Measurements from ENCODE around the gene PYCARD.
"Not testable (repeated sequence)": the region's sequence is repeated elsewhere in the genome, so short reads cannot be mapped to it uniquely, and the experiment has no call there.

Gene PYCARD

DNA sequence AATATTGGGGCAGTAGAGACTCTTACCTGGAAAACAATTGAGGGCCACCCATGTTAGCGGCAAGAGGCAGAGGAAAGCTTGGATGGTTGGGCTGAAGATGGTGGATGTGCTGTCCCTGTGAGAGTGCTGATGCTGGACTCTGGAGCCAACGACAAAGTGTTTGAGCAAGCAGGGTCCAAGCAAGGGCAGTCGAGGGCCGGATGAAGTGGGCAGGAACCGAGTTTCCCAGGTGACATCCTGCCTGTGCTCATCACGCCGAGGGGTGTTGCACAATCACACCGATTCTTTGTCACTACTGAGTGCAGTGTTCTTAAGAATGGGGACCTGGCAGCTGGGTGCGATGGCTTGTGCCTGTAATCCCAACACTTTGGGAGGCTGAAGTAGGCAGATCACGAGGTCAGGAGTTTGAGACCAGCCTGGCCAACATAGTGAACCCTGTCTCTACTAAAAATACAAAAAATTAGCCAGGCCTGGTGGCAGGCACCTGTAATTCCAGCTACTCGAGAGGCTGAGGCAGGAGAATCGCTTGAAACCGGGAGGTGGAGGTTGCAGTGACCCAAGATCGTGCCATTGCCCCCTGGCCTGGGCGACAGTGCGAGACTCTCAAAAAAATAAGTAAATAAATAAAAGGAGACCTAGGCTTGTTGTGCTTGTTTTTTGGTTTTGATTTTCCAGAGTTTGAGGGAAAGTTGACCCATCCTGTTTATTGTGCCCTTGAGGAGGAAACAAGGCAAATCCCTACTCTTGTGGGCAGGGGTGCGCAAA lies 6.1 kb downstream of the PYCARD start:
- Histone ChIP-seq H3K4me3 (no peak overlapping the region), H4K20me1 (peaks cover 89 to 100% (median 100%) of the 10 kb centered on the region in 11 experiments), H3K4me2 (peak overlapping the region in 5 of 11 experiments; percentile 4 to 28 (median 12); a peak in 2 of 22 replicates), H3K36me3 (peaks cover 74 to 95% (median 83%) of the 10 kb centered on the region in 11 experiments), H3K4me1 (peaks cover 33 to 83% (median 54%) of the 10 kb centered on the region in 10 experiments), H3K9ac (peak overlapping the region in 3 of 11 experiments; percentile 23 to 37 (median 29); a peak in 3 of 22 replicates), H3K9me3 (replicated peaks in 1 of 11) (no peaks in the 10 kb centered on the region), H3K27ac (no peak overlapping the region), H3K27me3 (no peaks in the 10 kb centered on the region)
- peak in 7 of 11 experiments; percentile 22 to 80 (median 47); a peak in 8 of 22 replicates for TF ChIP-seq Cebpa-rat (IDR thresholded peaks at IDR 0.05)

DNA sequence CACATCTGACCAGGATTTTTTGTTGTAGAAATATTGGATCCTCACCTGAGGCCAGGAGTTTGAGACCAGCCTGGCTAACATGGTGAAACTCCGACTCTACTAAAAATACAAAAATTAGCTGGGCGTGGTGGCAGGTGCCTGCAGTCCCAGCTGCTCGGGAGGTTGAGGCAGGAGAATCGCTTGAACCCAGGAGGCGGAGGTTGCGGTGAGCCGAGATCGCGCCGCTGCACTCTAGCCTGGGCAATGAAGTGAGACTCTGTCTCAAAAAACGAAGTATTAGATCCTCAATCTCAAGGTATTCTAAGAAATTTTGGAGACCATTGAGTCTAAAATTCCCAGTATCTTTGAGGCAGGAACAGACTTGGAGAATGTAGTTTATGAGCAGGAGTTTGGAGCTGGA lies 6.7 kb downstream of the PYCARD start:
- not testable (repeated sequence) for H3K27ac ChIP-seq; H3K4me3 ChIP-seq; H3K27me3 ChIP-seq; H3K9me3 ChIP-seq (replicated peaks in 1 of 11)
- Histone ChIP-seq H3K4me1 (peaks cover 27 to 83% (median 47%) of the 10 kb centered on the region in 10 experiments), H3K9ac (peak overlapping the region in 1 of 11 experiments; percentile 23; a peak in 1 of 22 replicates), H3K4me2 (0 out of 22 replicates have a peak overlapping the region, but pooled peaks of 3 of the 11 experiments have one; percentile 4 to 21 (median 6)), H3K36me3 (peaks cover 80 to 97% (median 90%) of the 10 kb centered on the region in 11 experiments), H4K20me1 (peaks cover 96 to 100% (median 100%) of the 10 kb centered on the region in 11 experiments)

DNA sequence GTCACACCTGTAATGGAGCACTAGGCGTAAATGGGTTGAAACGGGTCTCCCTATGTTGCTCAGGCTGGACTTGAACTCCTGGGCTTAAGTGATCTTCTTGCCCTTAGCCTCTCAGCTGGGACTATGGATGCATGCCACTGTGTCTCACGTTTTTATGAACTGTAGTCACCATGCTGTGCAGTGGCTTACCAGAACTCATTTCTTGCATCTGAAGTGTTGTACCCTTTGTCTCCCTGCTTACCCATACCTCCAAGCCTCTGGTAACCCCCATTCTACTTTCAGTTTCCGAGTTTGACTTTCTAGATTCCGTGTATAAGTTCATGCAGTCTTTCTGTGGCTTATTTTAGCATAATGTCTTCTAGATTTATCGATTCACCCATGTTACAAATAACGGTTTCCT lies 7.7 kb downstream of the PYCARD start:
- Histone ChIP-seq H4K20me1 (peaks cover 98 to 100% (median 100%) of the 10 kb centered on the region in 11 experiments), H3K4me1 (peaks cover 17 to 83% (median 38%) of the 10 kb centered on the region in 10 experiments), H3K36me3 (peaks cover 90 to 100% (median 94%) of the 10 kb centered on the region in 11 experiments)

GRCh38 chr16:31193874-31194273 lies 8.7 kb downstream of the PYCARD start:
- Histone ChIP-seq H3K4me3 (no peak overlapping the region), H3K27ac (no peak overlapping the region), H3K9me3 (replicated peaks in 1 of 11) (no peaks in the 10 kb centered on the region), H3K9ac (peak overlapping the region in 2 of 11 experiments; percentile 3 to 34; a peak in 1 of 22 replicates), H3K27me3 (no peaks in the 10 kb centered on the region), H3K4me1 (peaks cover 7 to 83% (median 27%) of the 10 kb centered on the region in 10 experiments; a peak in 19 of 20 replicates), H3K4me2 (no peak overlapping the region), H4K20me1 (peaks cover 98 to 100% (median 100%) of the 10 kb centered on the region in 11 experiments), H3K36me3 (peaks cover 90 to 100% (median 94%) of the 10 kb centered on the region in 11 experiments)
- no peak for TF ChIP-seq Cebpa-rat (IDR thresholded peaks at IDR 0.05)

More for the DNA sequence above, 7.7 kb downstream of the PYCARD start:
- Histone ChIP-seq H3K9me3 (replicated peaks in 1 of 11) (no peaks in the 10 kb centered on the region), H3K9ac (no peak overlapping the region), H3K4me3 (no peak overlapping the region), H3K4me2 (no peak overlapping the region), H3K27ac (no peak overlapping the region), H3K27me3 (no peaks in the 10 kb centered on the region)
- TF ChIP-seq Cebpa-rat (IDR thresholded peaks at IDR 0.05) = no peak

GRCh38 chr16:31192856-31193642 lies 9.5 kb downstream of the PYCARD start:
- peaks cover 98 to 100% (median 100%) of the 10 kb centered on the region in 11 experiments for H4K20me1 ChIP-seq
- H3K27me3 ChIP-seq = no peaks in the 10 kb centered on the region
- no peak overlapping the region for H3K4me3 ChIP-seq
- TF ChIP-seq Cebpa-rat (IDR thresholded peaks at IDR 0.05) = no peak
- H3K9me3 ChIP-seq (replicated peaks in 1 of 11) = no peaks in the 10 kb centered on the region
- no peak overlapping the region for H3K9ac ChIP-seq
- no peak overlapping the region for H3K27ac ChIP-seq
- H3K4me2 ChIP-seq = no peak overlapping the region
- H3K36me3 ChIP-seq = peaks cover 92 to 100% (median 97%) of the 10 kb centered on the region in 11 experiments
- peaks cover 0 to 83% (median 19%) of the 10 kb centered on the region in 10 experiments; a peak in 15 of 20 replicates for H3K4me1 ChIP-seq

- TF ChIP-seq Cebpa-rat (IDR thresholded peaks at IDR 0.05) = no peak
- Histone ChIP-seq H3K4me1 (peaks cover 0 to 83% (median 13%) of the 10 kb centered on the region in 10 experiments; a peak in 12 of 20 replicates), H3K27me3 (no peaks in the 10 kb centered on the region), H3K36me3 (peaks cover 100% of the 10 kb centered on the region in 11 experiments), H3K9ac (peak overlapping the region in 1 of 11 experiments; percentile 58; a peak in 2 of 22 replicates), H3K9me3 (replicated peaks in 1 of 11) (no peaks in the 10 kb centered on the region), H3K4me3 (no peak overlapping the region), H3K4me2 (peak overlapping the region in 2 of 11 experiments; percentile 8 to 27; a peak in 2 of 22 replicates), H3K27ac (no peak overlapping the region; a peak in 1 of 22 replicates), H4K20me1 (peaks cover 100% of the 10 kb centered on the region in 11 experiments)
These were observed 10.7 kb downstream of the PYCARD start for GRCh38 chr16:31191697-31192428.

- peak overlapping the region in 2 of 11 experiments; percentile 8 to 27; a peak in 3 of 22 replicates for H3K4me2 ChIP-seq
- H3K4me3 ChIP-seq = no peak overlapping the region
- H3K9me3 ChIP-seq (replicated peaks in 1 of 11) = no peaks in the 10 kb centered on the region
- H3K27ac ChIP-seq = no peak overlapping the region
- peaks cover 0 to 83% (median 17%) of the 10 kb centered on the region in 10 experiments; a peak in 16 of 20 replicates for H3K4me1 ChIP-seq
- peak overlapping the region in 2 of 11 experiments; percentile 34 to 58; a peak in 2 of 22 replicates for H3K9ac ChIP-seq
- peaks cover 100% of the 10 kb centered on the region in 11 experiments for H4K20me1 ChIP-seq
- H3K27me3 ChIP-seq = no peaks in the 10 kb centered on the region
- no peak for TF ChIP-seq Cebpa-rat (IDR thresholded peaks at IDR 0.05)
- H3K36me3 ChIP-seq = peaks cover 98 to 100% (median 100%) of the 10 kb centered on the region in 11 experiments
These were observed 11.6 kb downstream of the PYCARD start for GRCh38 chr16:31190818-31191444.

DNA sequence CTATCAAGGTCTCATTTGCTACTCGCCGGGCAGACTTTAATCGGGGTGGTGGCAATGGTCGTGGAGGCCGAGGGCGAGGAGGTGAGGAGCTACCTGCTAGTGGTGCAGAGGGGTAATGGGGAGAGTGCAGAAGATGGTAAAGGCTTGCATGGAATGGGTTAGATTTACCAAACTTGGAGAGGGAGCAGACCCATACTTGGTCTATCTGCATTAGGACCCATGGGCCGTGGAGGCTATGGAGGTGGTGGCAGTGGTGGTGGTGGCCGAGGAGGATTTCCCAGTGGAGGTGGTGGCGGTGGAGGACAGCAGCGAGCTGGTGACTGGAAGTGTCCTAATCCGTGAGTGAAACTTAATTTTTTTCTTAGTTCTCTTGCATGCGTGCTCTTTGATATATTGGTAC lies 12.5 kb downstream of the PYCARD start:
- H4K20me1 ChIP-seq = peaks cover 100% of the 10 kb centered on the region in 11 experiments

More for the DNA sequence above, 12.5 kb downstream of the PYCARD start:
- no peak overlapping the region for H3K4me3 ChIP-seq
- H3K27ac ChIP-seq = no peak overlapping the region
- H3K36me3 ChIP-seq = peaks cover 97 to 100% (median 100%) of the 10 kb centered on the region in 11 experiments
- H3K9ac ChIP-seq = no peak overlapping the region; a peak in 1 of 22 replicates
- no peaks in the 10 kb centered on the region for H3K9me3 ChIP-seq (replicated peaks in 1 of 11)
- H3K27me3 ChIP-seq = no peaks in the 10 kb centered on the region
- H3K4me2 ChIP-seq = no peak overlapping the region; a peak in 1 of 22 replicates
- TF ChIP-seq Cebpa-rat (IDR thresholded peaks at IDR 0.05) = no peak
- H3K4me1 ChIP-seq = peaks cover 0 to 84% (median 22%) of the 10 kb centered on the region in 10 experiments; a peak in 18 of 20 replicates
